Endodermal cell (in vitro differentiated cells): ENCODE data around the gene NCCRP1. TPM values are rescaled to one million over a fixed set of nuclear protein-coding genes. Genes with fewer than 3 reads are reported as not detected.

Experiments
- DNase-seq: peaks from one replicate; pipeline ENCODE4 v3.0.0-alpha.2; 2017
- H3K27ac ChIP-seq: 2 replicates; pipeline ENCODE4 v1.5.1; 2013; ENCODE audit warnings: mild to moderate bottlenecking, low read depth, low read length, moderate library complexity
- H3K27me3 ChIP-seq: 2 replicates; pipeline ENCODE4 v1.6.1; 2013; ENCODE audit warnings: mild to moderate bottlenecking, low read length, moderate library complexity; ENCODE audit not compliant: insufficient read depth, control insufficient read depth, poor library complexity, severe bottlenecking
- H3K36me3 ChIP-seq: 2 replicates; pipeline ENCODE4 v1.7.0; 2013; ENCODE audit warnings: mild to moderate bottlenecking, low read length, moderate library complexity; ENCODE audit not compliant: control insufficient read depth, insufficient read depth
- H3K4me1 ChIP-seq: one replicate; pipeline ENCODE4 v1.7.0; 2013; ENCODE audit warnings: low read length; ENCODE audit not compliant: control insufficient read depth, insufficient read depth
- H3K4me3 ChIP-seq: 2 replicates; pipeline ENCODE4 v1.5.1; 2013; ENCODE audit warnings: mild to moderate bottlenecking, low read length, moderate library complexity
- H3K9ac ChIP-seq: 2 replicates; pipeline ENCODE4 v1.6.1; 2013; ENCODE audit warnings: mild to moderate bottlenecking, low read length, moderate library complexity; ENCODE audit not compliant: poor library complexity, severe bottlenecking; ENCODE audit errors: extremely low read depth
- H3K9me3 ChIP-seq: 2 replicates; pipeline ENCODE4 v1.6.1; 2013; ENCODE audit warnings: mild to moderate bottlenecking, low read length, moderate library complexity; ENCODE audit not compliant: control insufficient read depth
- H3K27ac Mint-ChIP-seq: 2 replicates; pipeline ENCODE4 v1.8.0; 2020; ENCODE audit warnings: mixed read lengths
- H3K27me3 Mint-ChIP-seq: 2 replicates; pipeline ENCODE4 v1.8.0; 2021; ENCODE audit warnings: mild to moderate bottlenecking, mixed read lengths; ENCODE audit not compliant: insufficient read depth
- H3K36me3 Mint-ChIP-seq: 2 replicates; pipeline ENCODE4 v1.8.0; 2020; ENCODE audit warnings: low read depth, mixed read lengths
- H3K4me1 Mint-ChIP-seq: 2 replicates; pipeline ENCODE4 v1.8.0; 2020; ENCODE audit warnings: mixed read lengths
- H3K4me3 Mint-ChIP-seq: 2 replicates; pipeline ENCODE4 v1.8.0; 2020; ENCODE audit warnings: mild to moderate bottlenecking, moderate library complexity, mixed read lengths
- H3K9me3 Mint-ChIP-seq: 2 replicates; pipeline ENCODE4 v1.8.0; 2020; ENCODE audit warnings: mild to moderate bottlenecking, mixed read lengths
- WGBS, 2 experiments: methylation state at CpG; one replicate each; pipeline versions ENCODE4 v1.1.5 to v1.1.7; 2013; ENCODE audit warnings: missing lambda C conversion rate in 2 of 2, mixed read lengths in 1 of 2; ENCODE audit not compliant: insufficient coverage in 1 of 2, insufficient read length in 1 of 2; 5-methylcytosine and 5-hydroxymethylcytosine counted together
- total RNA-seq, 2 donors: library from RNA; stranded (reverse); fragmentation: NEBNext Ultra II Directional in 1 of 2; extraction: Animal tissue kit (Norgen Biotek cat#: 25700) in 1 of 2; gene quantifications; 2 replicates in 1 of 2; 3 replicates in 1 of 2; pipeline ENCODE4 v1.2.1, GENCODE V29; 2021
- TF ChIP-seq, protein P1 (sequence below): fragments of 200-600 bp; sonication (generic); conservative IDR thresholded peaks from 2 replicates; pipeline ENCODE4 v1.5.0; 2021; ENCODE audit warnings: antibody characterized with exemption, mild to moderate bottlenecking

NCCRP1 gene
- total RNA-seq, 2 donors from 2014 or later: 0.40 to 0.53 TPM

DNA sequence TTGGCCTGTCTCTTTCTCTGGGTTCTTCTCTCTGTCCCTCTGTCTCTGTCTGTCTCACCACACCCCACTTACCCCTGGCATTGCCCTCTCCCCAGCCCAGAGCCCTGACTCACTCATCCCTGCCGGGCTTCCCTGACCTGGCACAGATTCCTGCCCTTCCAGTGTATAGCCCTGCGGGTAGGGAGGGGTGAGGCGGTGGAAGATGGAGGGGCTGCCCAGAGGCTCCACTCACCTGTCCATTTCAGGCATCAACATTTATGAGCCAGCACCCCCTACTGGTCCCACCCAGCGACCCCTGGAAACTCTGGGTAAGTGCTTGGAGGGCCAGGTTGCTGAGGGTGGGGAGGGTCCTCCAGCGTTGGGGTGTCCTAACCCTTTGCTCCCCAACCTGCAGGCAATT, 1.0 kb downstream of the NCCRP1 start:
- Histone ChIP-seq H3K27ac (no peak overlapping the region), H3K27me3 (peaks cover 47% of the 10 kb centered on the region), H3K4me3 (no peak overlapping the region), H3K36me3 (no peaks in the 10 kb centered on the region), H3K4me1 (no peaks in the 10 kb centered on the region), H3K9me3 (no peaks in the 10 kb centered on the region), H3K9ac (no peak overlapping the region)
- H3K9me3 Mint-ChIP-seq: no peaks in the 10 kb centered on the region
- no peaks in the 10 kb centered on the region for H3K36me3 Mint-ChIP-seq
- H3K4me3 Mint-ChIP-seq: no peak overlapping the region
- H3K27me3 Mint-ChIP-seq: peaks cover 76% of the 10 kb centered on the region
- peaks cover 9% of the 10 kb centered on the region for H3K4me1 Mint-ChIP-seq
- peak; percentile 63 for DNase-seq
- no peak overlapping the region for H3K27ac Mint-ChIP-seq
- TF ChIP-seq, protein P1, sequence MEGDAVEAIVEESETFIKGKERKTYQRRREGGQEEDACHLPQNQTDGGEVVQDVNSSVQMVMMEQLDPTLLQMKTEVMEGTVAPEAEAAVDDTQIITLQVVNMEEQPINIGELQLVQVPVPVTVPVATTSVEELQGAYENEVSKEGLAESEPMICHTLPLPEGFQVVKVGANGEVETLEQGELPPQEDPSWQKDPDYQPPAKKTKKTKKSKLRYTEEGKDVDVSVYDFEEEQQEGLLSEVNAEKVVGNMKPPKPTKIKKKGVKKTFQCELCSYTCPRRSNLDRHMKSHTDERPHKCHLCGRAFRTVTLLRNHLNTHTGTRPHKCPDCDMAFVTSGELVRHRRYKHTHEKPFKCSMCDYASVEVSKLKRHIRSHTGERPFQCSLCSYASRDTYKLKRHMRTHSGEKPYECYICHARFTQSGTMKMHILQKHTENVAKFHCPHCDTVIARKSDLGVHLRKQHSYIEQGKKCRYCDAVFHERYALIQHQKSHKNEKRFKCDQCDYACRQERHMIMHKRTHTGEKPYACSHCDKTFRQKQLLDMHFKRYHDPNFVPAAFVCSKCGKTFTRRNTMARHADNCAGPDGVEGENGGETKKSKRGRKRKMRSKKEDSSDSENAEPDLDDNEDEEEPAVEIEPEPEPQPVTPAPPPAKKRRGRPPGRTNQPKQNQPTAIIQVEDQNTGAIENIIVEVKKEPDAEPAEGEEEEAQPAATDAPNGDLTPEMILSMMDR: peak; percentile 51
- WGBS, 2 experiments: 67% methylated on average over 5 of the region's 5 CpGs; no CpG with 5 or more reads in 1 of the 2 experiments

- H3K27ac Mint-ChIP-seq: no peak overlapping the region
- H3K9me3 Mint-ChIP-seq: no peaks in the 10 kb centered on the region
- WGBS, 2 experiments: 44 to 62% methylated on average over 9 to 11 of the region's 11 CpGs
Observed at GRCh38 chr19:39199025-39199424, 2.3 kb downstream of the NCCRP1 start.

GRCh38 chr19:39200066-39200802, 3.5 kb downstream of the NCCRP1 start:
- TF ChIP-seq, protein P1: no peak
- Mint-ChIP-seq H3K4me3 (no peak overlapping the region), H3K9me3 (no peaks in the 10 kb centered on the region), H3K4me1 (peaks cover 2% of the 10 kb centered on the region), H3K36me3 (no peaks in the 10 kb centered on the region), H3K27me3 (peaks cover 88% of the 10 kb centered on the region), H3K27ac (peak overlapping the region; percentile 27)
- 86 to 93% methylated on average over 21 to 32 of the region's 32 CpGs for WGBS, 2 experiments
- H3K36me3 ChIP-seq: no peaks in the 10 kb centered on the region
- no peaks in the 10 kb centered on the region for H3K9me3 ChIP-seq
- H3K9ac ChIP-seq: no peak overlapping the region
- no peak for DNase-seq
- no peaks in the 10 kb centered on the region for H3K4me1 ChIP-seq
- no peak overlapping the region for H3K27ac ChIP-seq
- no peak overlapping the region for H3K4me3 ChIP-seq
- H3K27me3 ChIP-seq: peaks cover 67% of the 10 kb centered on the region

More at GRCh38 chr19:39199025-39199424, 2.3 kb downstream of the NCCRP1 start:
- Histone ChIP-seq H3K4me3 (no peak overlapping the region), H3K36me3 (no peaks in the 10 kb centered on the region), H3K4me1 (no peaks in the 10 kb centered on the region), H3K27ac (no peak overlapping the region), H3K27me3 (peaks cover 60% of the 10 kb centered on the region), H3K9ac (no peak overlapping the region), H3K9me3 (no peaks in the 10 kb centered on the region)
- H3K4me3 Mint-ChIP-seq: no peak overlapping the region
- peaks cover 82% of the 10 kb centered on the region for H3K27me3 Mint-ChIP-seq
- H3K4me1 Mint-ChIP-seq: peaks cover 3% of the 10 kb centered on the region
- no peaks in the 10 kb centered on the region for H3K36me3 Mint-ChIP-seq
- TF ChIP-seq, protein P1: no peak
- DNase-seq: no peak
